GM23338 (cell line): ENCODE data around the gene VENTX.

ENCODE experiments used
- CREB1 ChIP-seq: fragments of 250-450 bp; sonication (Bioruptor Pico); IDR thresholded peaks from 2 replicates; pipeline ENCODE4 v1.5.0; 2020; ENCODE audit warnings: low read depth, mild to moderate bottlenecking, moderate library complexity
- EZH2 ChIP-seq: fragments of 200-600 bp; sonication (generic); IDR thresholded peaks from one replicate; pipeline ENCODE4 v1.8.0; 2017; ENCODE audit warnings: antibody characterized with exemption, mild to moderate bottlenecking, low read depth; ENCODE audit not compliant: unreplicated experiment
- EZH2phosphoT487 ChIP-seq: fragments of 200-600 bp; sonication (generic); IDR thresholded peaks from one replicate; pipeline ENCODE4 v1.8.1; 2018; ENCODE audit warnings: antibody characterized with exemption; ENCODE audit not compliant: unreplicated experiment
- JUNB ChIP-seq: IDR thresholded peaks from one replicate; pipeline ENCODE4 v1.6.1; 2016; ENCODE audit warnings: antibody characterized with exemption; ENCODE audit not compliant: unreplicated experiment
- NANOG ChIP-seq: IDR thresholded peaks from 2 replicates; pipeline ENCODE4 v1.6.1; 2016; ENCODE audit warnings: antibody characterized with exemption, borderline replicate concordance
- POLR2AphosphoS5 ChIP-seq: IDR thresholded peaks from 2 replicates; pipeline ENCODE4 v1.6.1; 2016; ENCODE audit warnings: antibody characterized with exemption, low read depth
- STAT1 ChIP-seq: IDR thresholded peaks from one replicate; pipeline ENCODE4 v1.6.1; 2016; ENCODE audit warnings: antibody characterized with exemption; ENCODE audit not compliant: unreplicated experiment
- ZNF114 ChIP-seq: fragments of 250-450 bp; sonication (Bioruptor Pico); IDR thresholded peaks from 2 replicates; pipeline ENCODE4 v1.5.0; 2020; ENCODE audit warnings: mild to moderate bottlenecking, moderate library complexity
- TF ChIP-seq, protein P1 (sequence below), 2 experiments: fragments of 200-600 bp in 1 of 2; sonication (generic) in 1 of 2; conservative IDR thresholded peaks; 2 replicates each; pipeline versions ENCODE4 v1.5.1 to v1.6.1; 2016 to 2017; ENCODE audit warnings: antibody characterized with exemption in 2 of 2, low read depth in 2 of 2, mild to moderate bottlenecking in 2 of 2, moderate library complexity in 1 of 2
- TF ChIP-seq, protein P2 (sequence below): IDR thresholded peaks from one replicate; pipeline ENCODE4 v1.6.1; 2018; ENCODE audit warnings: antibody characterized with exemption; ENCODE audit not compliant: unreplicated experiment
- TF ChIP-seq, protein P3 (sequence below): fragments of 250-450 bp; sonication (Bioruptor Pico); IDR thresholded peaks from 2 replicates; pipeline ENCODE4 v1.5.0; 2020; ENCODE audit warnings: mild to moderate bottlenecking, moderate library complexity

DNA sequence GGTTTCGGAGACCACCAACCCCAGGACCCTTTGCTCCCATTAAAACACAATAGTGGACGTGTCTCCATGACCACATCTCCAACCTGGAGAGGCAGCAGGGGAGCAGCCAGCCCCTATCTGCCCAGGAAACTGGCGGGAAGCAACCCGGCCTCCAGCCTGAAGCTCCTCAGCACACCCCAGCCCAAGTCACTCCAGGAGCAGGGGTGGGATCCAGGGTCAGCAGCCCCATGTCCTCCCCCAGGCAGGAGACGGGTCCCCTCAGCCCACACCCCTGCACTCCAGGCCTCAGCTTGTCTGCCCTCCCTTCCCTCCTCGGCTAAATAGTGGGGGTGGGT is 38.4 kb downstream of the VENTX start:
- TF ChIP-seq, protein P1, sequence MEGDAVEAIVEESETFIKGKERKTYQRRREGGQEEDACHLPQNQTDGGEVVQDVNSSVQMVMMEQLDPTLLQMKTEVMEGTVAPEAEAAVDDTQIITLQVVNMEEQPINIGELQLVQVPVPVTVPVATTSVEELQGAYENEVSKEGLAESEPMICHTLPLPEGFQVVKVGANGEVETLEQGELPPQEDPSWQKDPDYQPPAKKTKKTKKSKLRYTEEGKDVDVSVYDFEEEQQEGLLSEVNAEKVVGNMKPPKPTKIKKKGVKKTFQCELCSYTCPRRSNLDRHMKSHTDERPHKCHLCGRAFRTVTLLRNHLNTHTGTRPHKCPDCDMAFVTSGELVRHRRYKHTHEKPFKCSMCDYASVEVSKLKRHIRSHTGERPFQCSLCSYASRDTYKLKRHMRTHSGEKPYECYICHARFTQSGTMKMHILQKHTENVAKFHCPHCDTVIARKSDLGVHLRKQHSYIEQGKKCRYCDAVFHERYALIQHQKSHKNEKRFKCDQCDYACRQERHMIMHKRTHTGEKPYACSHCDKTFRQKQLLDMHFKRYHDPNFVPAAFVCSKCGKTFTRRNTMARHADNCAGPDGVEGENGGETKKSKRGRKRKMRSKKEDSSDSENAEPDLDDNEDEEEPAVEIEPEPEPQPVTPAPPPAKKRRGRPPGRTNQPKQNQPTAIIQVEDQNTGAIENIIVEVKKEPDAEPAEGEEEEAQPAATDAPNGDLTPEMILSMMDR (conservative IDR thresholded peaks at IDR 0.05; ENCODE audit: low read depth in 2 of 2): no peak
- TF ChIP-seq EZH2 (no peak), JUNB (no peak), POLR2AphosphoS5 (no peak), EZH2phosphoT487 (no peak), ZNF114 (CRISPR knock-in tag) (no peak), NANOG (no peak), CREB1 (CRISPR knock-in tag) (no peak), STAT1 (no peak)
- TF ChIP-seq, protein P2, sequence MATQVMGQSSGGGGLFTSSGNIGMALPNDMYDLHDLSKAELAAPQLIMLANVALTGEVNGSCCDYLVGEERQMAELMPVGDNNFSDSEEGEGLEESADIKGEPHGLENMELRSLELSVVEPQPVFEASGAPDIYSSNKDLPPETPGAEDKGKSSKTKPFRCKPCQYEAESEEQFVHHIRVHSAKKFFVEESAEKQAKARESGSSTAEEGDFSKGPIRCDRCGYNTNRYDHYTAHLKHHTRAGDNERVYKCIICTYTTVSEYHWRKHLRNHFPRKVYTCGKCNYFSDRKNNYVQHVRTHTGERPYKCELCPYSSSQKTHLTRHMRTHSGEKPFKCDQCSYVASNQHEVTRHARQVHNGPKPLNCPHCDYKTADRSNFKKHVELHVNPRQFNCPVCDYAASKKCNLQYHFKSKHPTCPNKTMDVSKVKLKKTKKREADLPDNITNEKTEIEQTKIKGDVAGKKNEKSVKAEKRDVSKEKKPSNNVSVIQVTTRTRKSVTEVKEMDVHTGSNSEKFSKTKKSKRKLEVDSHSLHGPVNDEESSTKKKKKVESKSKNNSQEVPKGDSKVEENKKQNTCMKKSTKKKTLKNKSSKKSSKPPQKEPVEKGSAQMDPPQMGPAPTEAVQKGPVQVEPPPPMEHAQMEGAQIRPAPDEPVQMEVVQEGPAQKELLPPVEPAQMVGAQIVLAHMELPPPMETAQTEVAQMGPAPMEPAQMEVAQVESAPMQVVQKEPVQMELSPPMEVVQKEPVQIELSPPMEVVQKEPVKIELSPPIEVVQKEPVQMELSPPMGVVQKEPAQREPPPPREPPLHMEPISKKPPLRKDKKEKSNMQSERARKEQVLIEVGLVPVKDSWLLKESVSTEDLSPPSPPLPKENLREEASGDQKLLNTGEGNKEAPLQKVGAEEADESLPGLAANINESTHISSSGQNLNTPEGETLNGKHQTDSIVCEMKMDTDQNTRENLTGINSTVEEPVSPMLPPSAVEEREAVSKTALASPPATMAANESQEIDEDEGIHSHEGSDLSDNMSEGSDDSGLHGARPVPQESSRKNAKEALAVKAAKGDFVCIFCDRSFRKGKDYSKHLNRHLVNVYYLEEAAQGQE: no peak
- TF ChIP-seq, protein P3, sequence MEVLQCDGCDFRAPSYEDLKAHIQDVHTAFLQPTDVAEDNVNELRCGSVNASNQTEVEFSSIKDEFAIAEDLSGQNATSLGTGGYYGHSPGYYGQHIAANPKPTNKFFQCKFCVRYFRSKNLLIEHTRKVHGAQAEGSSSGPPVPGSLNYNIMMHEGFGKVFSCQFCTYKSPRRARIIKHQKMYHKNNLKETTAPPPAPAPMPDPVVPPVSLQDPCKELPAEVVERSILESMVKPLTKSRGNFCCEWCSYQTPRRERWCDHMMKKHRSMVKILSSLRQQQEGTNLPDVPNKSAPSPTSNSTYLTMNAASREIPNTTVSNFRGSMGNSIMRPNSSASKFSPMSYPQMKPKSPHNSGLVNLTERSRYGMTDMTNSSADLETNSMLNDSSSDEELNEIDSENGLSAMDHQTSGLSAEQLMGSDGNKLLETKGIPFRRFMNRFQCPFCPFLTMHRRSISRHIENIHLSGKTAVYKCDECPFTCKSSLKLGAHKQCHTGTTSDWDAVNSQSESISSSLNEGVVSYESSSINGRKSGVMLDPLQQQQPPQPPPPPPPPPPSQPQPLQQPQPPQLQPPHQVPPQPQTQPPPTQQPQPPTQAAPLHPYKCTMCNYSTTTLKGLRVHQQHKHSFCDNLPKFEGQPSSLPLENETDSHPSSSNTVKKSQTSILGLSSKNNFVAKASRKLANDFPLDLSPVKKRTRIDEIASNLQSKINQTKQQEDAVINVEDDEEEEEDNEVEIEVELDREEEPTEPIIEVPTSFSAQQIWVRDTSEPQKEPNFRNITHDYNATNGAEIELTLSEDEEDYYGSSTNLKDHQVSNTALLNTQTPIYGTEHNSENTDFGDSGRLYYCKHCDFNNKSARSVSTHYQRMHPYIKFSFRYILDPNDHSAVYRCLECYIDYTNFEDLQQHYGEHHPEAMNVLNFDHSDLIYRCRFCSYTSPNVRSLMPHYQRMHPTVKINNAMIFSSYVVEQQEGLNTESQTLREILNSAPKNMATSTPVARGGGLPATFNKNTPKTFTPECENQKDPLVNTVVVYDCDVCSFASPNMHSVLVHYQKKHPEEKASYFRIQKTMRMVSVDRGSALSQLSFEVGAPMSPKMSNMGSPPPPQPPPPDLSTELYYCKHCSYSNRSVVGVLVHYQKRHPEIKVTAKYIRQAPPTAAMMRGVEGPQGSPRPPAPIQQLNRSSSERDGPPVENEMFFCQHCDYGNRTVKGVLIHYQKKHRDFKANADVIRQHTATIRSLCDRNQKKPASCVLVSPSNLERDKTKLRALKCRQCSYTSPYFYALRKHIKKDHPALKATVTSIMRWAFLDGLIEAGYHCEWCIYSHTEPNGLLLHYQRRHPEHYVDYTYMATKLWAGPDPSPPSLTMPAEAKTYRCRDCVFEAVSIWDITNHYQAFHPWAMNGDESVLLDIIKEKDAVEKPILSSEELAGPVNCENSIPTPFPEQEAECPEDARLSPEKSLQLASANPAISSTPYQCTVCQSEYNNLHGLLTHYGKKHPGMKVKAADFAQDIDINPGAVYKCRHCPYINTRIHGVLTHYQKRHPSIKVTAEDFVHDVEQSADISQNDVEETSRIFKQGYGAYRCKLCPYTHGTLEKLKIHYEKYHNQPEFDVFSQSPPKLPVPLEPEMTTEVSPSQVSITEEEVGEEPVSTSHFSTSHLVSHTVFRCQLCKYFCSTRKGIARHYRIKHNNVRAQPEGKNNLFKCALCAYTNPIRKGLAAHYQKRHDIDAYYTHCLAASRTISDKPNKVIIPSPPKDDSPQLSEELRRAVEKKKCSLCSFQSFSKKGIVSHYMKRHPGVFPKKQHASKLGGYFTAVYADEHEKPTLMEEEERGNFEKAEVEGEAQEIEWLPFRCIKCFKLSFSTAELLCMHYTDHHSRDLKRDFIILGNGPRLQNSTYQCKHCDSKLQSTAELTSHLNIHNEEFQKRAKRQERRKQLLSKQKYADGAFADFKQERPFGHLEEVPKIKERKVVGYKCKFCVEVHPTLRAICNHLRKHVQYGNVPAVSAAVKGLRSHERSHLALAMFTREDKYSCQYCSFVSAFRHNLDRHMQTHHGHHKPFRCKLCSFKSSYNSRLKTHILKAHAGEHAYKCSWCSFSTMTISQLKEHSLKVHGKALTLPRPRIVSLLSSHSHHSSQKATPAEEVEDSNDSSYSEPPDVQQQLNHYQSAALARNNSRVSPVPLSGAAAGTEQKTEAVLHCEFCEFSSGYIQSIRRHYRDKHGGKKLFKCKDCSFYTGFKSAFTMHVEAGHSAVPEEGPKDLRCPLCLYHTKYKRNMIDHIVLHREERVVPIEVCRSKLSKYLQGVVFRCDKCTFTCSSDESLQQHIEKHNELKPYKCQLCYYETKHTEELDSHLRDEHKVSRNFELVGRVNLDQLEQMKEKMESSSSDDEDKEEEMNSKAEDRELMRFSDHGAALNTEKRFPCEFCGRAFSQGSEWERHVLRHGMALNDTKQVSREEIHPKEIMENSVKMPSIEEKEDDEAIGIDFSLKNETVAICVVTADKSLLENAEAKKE (CRISPR knock-in tag): no peak
